Measurements from ENCODE around the gene FXYD4.
"Not testable (repeated sequence)": the region's sequence is repeated elsewhere in the genome, so short reads cannot be mapped to it uniquely, and the experiment has no call there.

FXYD4 gene

GRCh38 chr10:43376828-43377423 lies 5.5 kb downstream of the FXYD4 start:
- DNase-seq = no peak

GRCh38 chr10:43377424-43377883 lies 6.0 kb downstream of the FXYD4 start:
- DNase-seq = no peak

GRCh38 chr10:43380610-43381222 lies 9.3 kb downstream of the FXYD4 start:
- no peak for DNase-seq

GRCh38 chr10:43383204-43383971 lies 12.0 kb downstream of the FXYD4 start:
- DNase-seq = no peak

GRCh38 chr10:43384252-43385221 lies 13.1 kb downstream of the FXYD4 start:
- no peak for DNase-seq

- DNase-seq = no peak
Measured at GRCh38 chr10:43385412-43386004, 14.1 kb downstream of the FXYD4 start.

GRCh38 chr10:43386549-43386948 lies 15.1 kb downstream of the FXYD4 start:
- no peak for DNase-seq

GRCh38 chr10:43386981-43387677 lies 15.7 kb downstream of the FXYD4 start:
- no peak for DNase-seq

GRCh38 chr10:43387678-43388032 lies 16.2 kb downstream of the FXYD4 start:
- no peak for DNase-seq

GRCh38 chr10:43389867-43390266 lies 18.4 kb downstream of the FXYD4 start:
- DNase-seq = no peak

GRCh38 chr10:43390333-43390732 lies 18.9 kb downstream of the FXYD4 start:
- DNase-seq = no peak

- peak; percentile 15 to 29 for DNase-seq
Measured at GRCh38 chr10:43390759-43391158, 19.3 kb downstream of the FXYD4 start.

- no peak for DNase-seq
Measured at GRCh38 chr10:43391496-43391895, 20.1 kb downstream of the FXYD4 start.

- DNase-seq = no peak
Measured at GRCh38 chr10:43392748-43393147, 21.3 kb downstream of the FXYD4 start.

GRCh38 chr10:43393186-43393585 lies 21.8 kb downstream of the FXYD4 start:
- DNase-seq = not testable (repeated sequence)

- peak; percentile 12 to 20 for DNase-seq
Measured at GRCh38 chr10:43393606-43394360, 22.3 kb downstream of the FXYD4 start.

GRCh38 chr10:43394868-43395267 lies 23.4 kb downstream of the FXYD4 start:
- DNase-seq = no peak

GRCh38 chr10:43395571-43396060 lies 24.2 kb downstream of the FXYD4 start:
- no peak for DNase-seq

GRCh38 chr10:43396061-43396927 lies 24.9 kb downstream of the FXYD4 start:
- peak; percentile 60 to 66 for DNase-seq

All from inflammatory macrophage (primary cell).